Panc1 (cell line): ENCODE data around the gene SCNN1B.

Source experiments
- SIN3A ChIP-seq: IDR thresholded peaks from 2 replicates; pipeline ENCODE4 v1.6.1; 2012; ENCODE audit warnings: low read depth, mild to moderate bottlenecking, low read length, moderate library complexity, borderline replicate concordance; ENCODE audit not compliant: insufficient read depth
- TF ChIP-seq, protein P1 (sequence below), 2 experiments: IDR thresholded peaks; 2 replicates each; pipeline ENCODE4 v1.6.1; 2011 to 2012; ENCODE audit warnings: low read depth in 2 of 2, control low read depth in 1 of 2, low read length in 1 of 2, mild to moderate bottlenecking in 1 of 2, moderate library complexity in 1 of 2; ENCODE audit not compliant: insufficient read depth in 1 of 2
- TF ChIP-seq, protein P2 (sequence below): fragments of 450-650 bp; IDR thresholded peaks from 2 replicates; pipeline ENCODE4 v1.5.1; 2017; ENCODE audit warnings: mild to moderate bottlenecking

DNA sequence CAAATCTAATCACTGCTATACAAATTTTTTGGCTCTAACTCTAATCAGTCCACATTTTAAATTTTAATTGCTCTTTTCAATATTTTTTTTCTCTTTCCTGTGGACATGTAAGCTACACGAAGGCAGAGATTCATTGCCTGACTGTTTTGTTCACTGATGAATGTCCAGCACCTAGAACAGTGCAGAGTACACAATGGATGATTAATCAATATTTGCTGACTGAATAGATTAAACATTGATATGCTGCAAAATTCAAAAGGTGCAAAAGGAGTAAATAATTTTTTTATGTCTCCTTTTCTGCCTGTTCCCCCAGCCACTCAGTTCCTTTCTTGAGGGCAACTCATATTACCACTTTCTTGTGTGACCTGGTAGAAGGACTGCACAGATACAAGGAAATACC, 32.8 kb downstream of the SCNN1B start:
- TF ChIP-seq, protein P1, sequence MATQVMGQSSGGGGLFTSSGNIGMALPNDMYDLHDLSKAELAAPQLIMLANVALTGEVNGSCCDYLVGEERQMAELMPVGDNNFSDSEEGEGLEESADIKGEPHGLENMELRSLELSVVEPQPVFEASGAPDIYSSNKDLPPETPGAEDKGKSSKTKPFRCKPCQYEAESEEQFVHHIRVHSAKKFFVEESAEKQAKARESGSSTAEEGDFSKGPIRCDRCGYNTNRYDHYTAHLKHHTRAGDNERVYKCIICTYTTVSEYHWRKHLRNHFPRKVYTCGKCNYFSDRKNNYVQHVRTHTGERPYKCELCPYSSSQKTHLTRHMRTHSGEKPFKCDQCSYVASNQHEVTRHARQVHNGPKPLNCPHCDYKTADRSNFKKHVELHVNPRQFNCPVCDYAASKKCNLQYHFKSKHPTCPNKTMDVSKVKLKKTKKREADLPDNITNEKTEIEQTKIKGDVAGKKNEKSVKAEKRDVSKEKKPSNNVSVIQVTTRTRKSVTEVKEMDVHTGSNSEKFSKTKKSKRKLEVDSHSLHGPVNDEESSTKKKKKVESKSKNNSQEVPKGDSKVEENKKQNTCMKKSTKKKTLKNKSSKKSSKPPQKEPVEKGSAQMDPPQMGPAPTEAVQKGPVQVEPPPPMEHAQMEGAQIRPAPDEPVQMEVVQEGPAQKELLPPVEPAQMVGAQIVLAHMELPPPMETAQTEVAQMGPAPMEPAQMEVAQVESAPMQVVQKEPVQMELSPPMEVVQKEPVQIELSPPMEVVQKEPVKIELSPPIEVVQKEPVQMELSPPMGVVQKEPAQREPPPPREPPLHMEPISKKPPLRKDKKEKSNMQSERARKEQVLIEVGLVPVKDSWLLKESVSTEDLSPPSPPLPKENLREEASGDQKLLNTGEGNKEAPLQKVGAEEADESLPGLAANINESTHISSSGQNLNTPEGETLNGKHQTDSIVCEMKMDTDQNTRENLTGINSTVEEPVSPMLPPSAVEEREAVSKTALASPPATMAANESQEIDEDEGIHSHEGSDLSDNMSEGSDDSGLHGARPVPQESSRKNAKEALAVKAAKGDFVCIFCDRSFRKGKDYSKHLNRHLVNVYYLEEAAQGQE (IDR thresholded peaks at IDR 0.05; ENCODE audit: insufficient read depth in 1 of 2, low read depth in 2 of 2, low read length in 1 of 2) = no peak
- no peak for TF ChIP-seq SIN3A
- TF ChIP-seq, protein P2, sequence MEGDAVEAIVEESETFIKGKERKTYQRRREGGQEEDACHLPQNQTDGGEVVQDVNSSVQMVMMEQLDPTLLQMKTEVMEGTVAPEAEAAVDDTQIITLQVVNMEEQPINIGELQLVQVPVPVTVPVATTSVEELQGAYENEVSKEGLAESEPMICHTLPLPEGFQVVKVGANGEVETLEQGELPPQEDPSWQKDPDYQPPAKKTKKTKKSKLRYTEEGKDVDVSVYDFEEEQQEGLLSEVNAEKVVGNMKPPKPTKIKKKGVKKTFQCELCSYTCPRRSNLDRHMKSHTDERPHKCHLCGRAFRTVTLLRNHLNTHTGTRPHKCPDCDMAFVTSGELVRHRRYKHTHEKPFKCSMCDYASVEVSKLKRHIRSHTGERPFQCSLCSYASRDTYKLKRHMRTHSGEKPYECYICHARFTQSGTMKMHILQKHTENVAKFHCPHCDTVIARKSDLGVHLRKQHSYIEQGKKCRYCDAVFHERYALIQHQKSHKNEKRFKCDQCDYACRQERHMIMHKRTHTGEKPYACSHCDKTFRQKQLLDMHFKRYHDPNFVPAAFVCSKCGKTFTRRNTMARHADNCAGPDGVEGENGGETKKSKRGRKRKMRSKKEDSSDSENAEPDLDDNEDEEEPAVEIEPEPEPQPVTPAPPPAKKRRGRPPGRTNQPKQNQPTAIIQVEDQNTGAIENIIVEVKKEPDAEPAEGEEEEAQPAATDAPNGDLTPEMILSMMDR = no peak
